Sigmoid colon (tissue), 7 donors: ENCODE results near the gene NBEAL1. TPM values are rescaled to one million over a fixed set of nuclear protein-coding genes. Genes with fewer than 3 reads are reported as not detected.
A peak's percentile ranks its signal among the peaks of the same experiment; 100 is the strongest.

ENCODE experiments used
- DNase-seq: peaks from one replicate; pipeline ENCODE4 v3.0.0-alpha.2; 2019
- H3K27ac ChIP-seq, 4 donors: fragments of 200-600 bp; sonication (generic); one replicate each; pipeline ENCODE4 v1.5.1; 2016 to 2019; ENCODE audit warnings: mild to moderate bottlenecking in 1 of 4
- H3K27me3 ChIP-seq, 3 donors: fragments of 200-600 bp; sonication (generic); one replicate each; pipeline ENCODE4 v1.5.1; 2019; ENCODE audit warnings: mild to moderate bottlenecking in 1 of 3
- H3K36me3 ChIP-seq, 4 donors: fragments of 200-600 bp; sonication (generic); one replicate each; pipeline ENCODE4 v1.5.1; 2016 to 2019
- H3K4me1 ChIP-seq, 4 donors: fragments of 200-600 bp; sonication (generic); one replicate each; pipeline ENCODE4 v1.5.1; 2017 to 2019
- H3K4me3 ChIP-seq, 4 donors: fragments of 200-600 bp; sonication (generic); one replicate each; pipeline ENCODE4 v1.5.1; 2017 to 2019; ENCODE audit warnings: mild to moderate bottlenecking in 2 of 4, moderate library complexity in 1 of 4
- H3K9me3 ChIP-seq, 4 donors: fragments of 200-600 bp in 3 of 4; sonication (generic) in 3 of 4; one replicate each; pipeline versions ENCODE4 v1.5.1 to v1.6.1; 2013 to 2019
- CTCF ChIP-seq, 4 experiments: fragments of 450-650 bp in 3 of 4; fragments of 200-600 bp in 1 of 4; IDR thresholded peaks; one replicate each; pipeline ENCODE4 v1.5.1; 2016 to 2019; ENCODE audit warnings: antibody characterized with exemption in 4 of 4, mild to moderate bottlenecking in 3 of 4, moderate library complexity in 2 of 4
- EP300 ChIP-seq, 4 donors: sonication (generic); formaldehyde crosslinking; IDR thresholded peaks; one replicate each; pipeline ENCODE4 v1.6.1; 2017; ENCODE audit warnings: antibody characterized with exemption in 4 of 4
- POLR2A ChIP-seq, 2 donors: fragments of 450-650 bp; IDR thresholded peaks; one replicate each; pipeline ENCODE4 v1.6.1; 2016; ENCODE audit warnings: antibody characterized with exemption in 2 of 2, mild to moderate bottlenecking in 2 of 2, moderate library complexity in 2 of 2
- POLR2AphosphoS5 ChIP-seq, 4 donors: sonication (generic); formaldehyde crosslinking; IDR thresholded peaks; one replicate each; pipeline ENCODE4 v1.6.1; 2017; ENCODE audit warnings: antibody characterized with exemption in 4 of 4
- WGBS, 2 donors: extraction: QIAGEN DNeasy Blood & Tissue Kit; methylation state at CpG; one replicate each; pipeline ENCODE4 v1.1.7; 2013; 5-methylcytosine and 5-hydroxymethylcytosine counted together
- intact Hi-C: fragments of 100-400 bp; cut with DNase I; formaldehyde crosslinking; loops from one replicate; pipeline ENCODE4 v1.15.1; 2023
- polyA plus RNA-seq, 3 donors: library from polyadenylated mRNA; stranded (reverse); fragments of 200-250 nt; gene quantifications; one replicate each; pipeline ENCODE4 v1.2.3, GENCODE V29; 2013
- total RNA-seq, 4 donors: library from RNA; depleted of rRNA; stranded (reverse); fragments of >200 nt; gene quantifications; one replicate each; pipeline ENCODE4 v1.1.0, GENCODE V29; 2016
- donor health status: healthy with polysubstance abuse.
- donor health status: Bipolar disorder and iron deficiency.
- donor health status: healthy.

The NBEAL1 gene
- total and polyA plus RNA-seq, 7 donors, result 8.5 to 39.1 (median 22.7) TPM

- Histone ChIP-seq H3K27ac (peak overlapping the region in 1 of 4 donors; percentile 52), H3K9me3 (no peaks in the 10 kb centered on the region), H3K27me3 (no peaks in the 10 kb centered on the region), H3K4me1 (no peaks in the 10 kb centered on the region), H3K36me3 (peaks cover 0 to 31% (median 11%) of the 10 kb centered on the region in 4 donors), H3K4me3 (no peak overlapping the region)
- 82 to 96% methylated on average over 1 of the region's 1 CpG for WGBS, 2 donors
- no peak for DNase-seq
- TF ChIP-seq EP300 (IDR thresholded peaks at IDR 0.05) (no peak), CTCF (IDR thresholded peaks at IDR 0.05) (no peak), POLR2A (IDR thresholded peaks at IDR 0.05) (no peak), POLR2AphosphoS5 (IDR thresholded peaks at IDR 0.05) (no peak)
- intact Hi-C loops, result no loop called here
Observed at GRCh38 chr2:203164311-203164935, 149.7 kb downstream of the NBEAL1 start.

GRCh38 chr2:203167751-203168150, 153.1 kb downstream of the NBEAL1 start:
- Histone ChIP-seq H3K4me3 (no peak overlapping the region), H3K36me3 (peaks cover 0 to 44% (median 9%) of the 10 kb centered on the region in 4 donors), H3K27me3 (no peaks in the 10 kb centered on the region), H3K4me1 (no peaks in the 10 kb centered on the region), H3K9me3 (no peaks in the 10 kb centered on the region), H3K27ac (no peak overlapping the region)
- intact Hi-C loops, result no loop called here
- DNase-seq, result no peak
- TF ChIP-seq POLR2AphosphoS5 (IDR thresholded peaks at IDR 0.05) (no peak), CTCF (IDR thresholded peaks at IDR 0.05) (no peak), EP300 (IDR thresholded peaks at IDR 0.05) (no peak), POLR2A (IDR thresholded peaks at IDR 0.05) (no peak)
- WGBS, 2 donors, result 94 to 96% methylated on average over 5 of the region's 5 CpGs

- peaks cover 0 to 46% (median 11%) of the 10 kb centered on the region in 4 donors for H3K36me3 ChIP-seq
- TF ChIP-seq EP300 (IDR thresholded peaks at IDR 0.05), result no peak
- H3K27ac ChIP-seq, result no peak overlapping the region
- no peaks in the 10 kb centered on the region for H3K9me3 ChIP-seq
- intact Hi-C loops, result no loop called here
- 81 to 87% methylated on average over 4 of the region's 4 CpGs for WGBS, 2 donors
- H3K4me3 ChIP-seq, result no peak overlapping the region
- DNase-seq, result no peak
- H3K4me1 ChIP-seq, result no peaks in the 10 kb centered on the region
- H3K27me3 ChIP-seq, result no peaks in the 10 kb centered on the region
Observed at GRCh38 chr2:203170502-203170901, 155.8 kb downstream of the NBEAL1 start.

- WGBS, 2 donors, result 98% methylated on average over 1 of the region's 1 CpG
- no peaks in the 10 kb centered on the region for H3K9me3 ChIP-seq
- H3K27ac ChIP-seq, result no peak overlapping the region
- TF ChIP-seq POLR2AphosphoS5 (IDR thresholded peaks at IDR 0.05) (no peak), CTCF (IDR thresholded peaks at IDR 0.05) (no peak), POLR2A (IDR thresholded peaks at IDR 0.05) (no peak)
- no peak overlapping the region for H3K4me3 ChIP-seq
- H3K4me1 ChIP-seq, result no peaks in the 10 kb centered on the region
- peaks cover 0 to 33% (median 3%) of the 10 kb centered on the region in 4 donors for H3K36me3 ChIP-seq
- intact Hi-C loops, result no loop called here
- no peak for DNase-seq
- H3K27me3 ChIP-seq, result no peaks in the 10 kb centered on the region
Observed at GRCh38 chr2:203175371-203175770, 160.7 kb downstream of the NBEAL1 start.

GRCh38 chr2:203177361-203177760, 162.7 kb downstream of the NBEAL1 start:
- TF ChIP-seq POLR2A (IDR thresholded peaks at IDR 0.05) (no peak), POLR2AphosphoS5 (IDR thresholded peaks at IDR 0.05) (no peak), EP300 (IDR thresholded peaks at IDR 0.05) (no peak), CTCF (IDR thresholded peaks at IDR 0.05) (no peak)
- no peaks in the 10 kb centered on the region for H3K27me3 ChIP-seq
- no peak overlapping the region for H3K4me3 ChIP-seq
- H3K36me3 ChIP-seq, result peaks cover 0 to 48% (median 8%) of the 10 kb centered on the region in 4 donors
- intact Hi-C loops, result no loop called here
- H3K27ac ChIP-seq, result no peak overlapping the region
- no peaks in the 10 kb centered on the region for H3K4me1 ChIP-seq
- no peak for DNase-seq
- H3K9me3 ChIP-seq, result no peaks in the 10 kb centered on the region
